SIG-M5 treated with dmso at 0.1 percent for 504 hours (cell line): Measurements from ENCODE around the gene CD207.
"Not testable (repeated sequence)": the region's sequence is repeated elsewhere in the genome, so short reads cannot be mapped to it uniquely, and the experiment has no call there.

Experiments
- DNase-seq: peaks from one replicate; lab custom pipeline; 2025; ENCODE audit not compliant: unreplicated experiment; lab: John Stamatoyannopoulos, UW

Gene CD207

DNA sequence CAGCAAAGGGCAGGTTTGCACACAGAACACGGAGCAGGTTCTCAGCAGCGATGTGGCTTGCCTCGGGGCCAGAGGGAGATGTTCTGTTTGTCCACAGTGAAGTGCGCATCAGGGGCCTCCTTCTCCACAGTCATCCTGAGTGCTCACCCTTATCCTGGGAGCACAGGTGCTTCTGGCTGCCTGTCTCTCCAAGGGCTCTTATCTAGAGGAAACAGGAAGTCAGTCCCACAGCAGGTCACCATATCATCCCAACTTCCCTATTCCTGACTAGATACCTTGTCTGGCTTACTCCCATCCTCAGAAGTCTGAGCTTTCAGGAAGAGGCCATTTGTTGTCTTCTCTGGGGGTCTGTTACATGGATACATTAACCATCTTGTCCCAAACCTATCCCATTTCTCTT lies at the start of gene CD207:
Gene CD207, minus strand, starts transcription at position 174 of the 400 bp plus-strand sequence. Its CDS starts 40 bp downstream, at position 134.
- no peak for DNase-seq

- DNase-seq, result not testable (repeated sequence)
Measured at GRCh38 chr2:70878543-70878942, 42.9 kb upstream of the CD207 start.

GRCh38 chr2:70876138-70876537 lies 40.5 kb upstream of the CD207 start:
- DNase-seq, result not testable (repeated sequence)

- DNase-seq, result no peak
Measured at GRCh38 chr2:70873541-70873940, 37.9 kb upstream of the CD207 start.

- peak; percentile 68 for DNase-seq
Measured at GRCh38 chr2:70871398-70872211, 36.0 kb upstream of the CD207 start.

- DNase-seq, result no peak
Measured at GRCh38 chr2:70870790-70871189, 35.2 kb upstream of the CD207 start.

GRCh38 chr2:70868970-70869369 lies 33.4 kb upstream of the CD207 start:
- DNase-seq, result no peak

DNA sequence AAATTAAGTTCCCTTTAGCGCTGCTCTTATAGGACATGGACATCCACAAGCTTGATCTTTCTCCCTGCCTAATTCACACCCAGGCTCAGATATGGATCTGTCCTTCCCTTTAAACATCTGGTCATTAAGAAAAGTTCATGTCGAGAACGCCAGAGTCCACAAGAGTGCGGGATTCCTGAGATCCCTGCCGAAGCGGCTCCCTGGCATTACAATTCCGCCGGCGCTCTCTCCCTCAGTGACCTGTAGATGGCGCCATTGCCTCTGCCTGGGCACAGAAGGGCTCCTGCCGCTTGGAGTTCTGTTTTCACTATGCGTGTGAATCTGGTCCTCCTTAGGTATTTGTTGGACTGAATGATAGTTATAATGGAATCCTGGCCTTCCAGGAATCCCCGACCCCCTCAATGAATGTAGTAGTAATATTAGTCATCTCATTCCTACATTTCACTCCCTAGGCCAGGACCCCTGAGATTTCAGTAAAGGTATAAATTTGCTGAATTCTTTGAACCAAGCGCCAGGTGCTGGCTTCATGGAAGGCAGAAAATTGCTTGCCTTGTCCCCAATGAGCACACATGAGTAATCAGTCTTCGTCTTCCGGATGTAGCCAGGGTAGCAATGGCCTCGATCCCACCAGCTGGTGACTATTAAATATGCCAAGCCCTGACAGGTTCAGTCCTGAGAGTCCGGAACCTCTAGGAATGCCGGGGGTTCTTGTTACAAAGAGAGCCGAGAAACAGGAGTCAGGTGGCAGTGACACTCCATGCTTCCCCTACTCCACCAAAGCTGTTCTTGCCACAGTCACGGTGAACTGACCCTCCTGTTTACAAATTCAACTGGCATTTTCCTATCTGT lies 26.4 kb upstream of the CD207 start:
- peak; percentile 77 for DNase-seq

GRCh38 chr2:70855667-70856066 lies 20.1 kb upstream of the CD207 start:
- no peak for DNase-seq

DNA sequence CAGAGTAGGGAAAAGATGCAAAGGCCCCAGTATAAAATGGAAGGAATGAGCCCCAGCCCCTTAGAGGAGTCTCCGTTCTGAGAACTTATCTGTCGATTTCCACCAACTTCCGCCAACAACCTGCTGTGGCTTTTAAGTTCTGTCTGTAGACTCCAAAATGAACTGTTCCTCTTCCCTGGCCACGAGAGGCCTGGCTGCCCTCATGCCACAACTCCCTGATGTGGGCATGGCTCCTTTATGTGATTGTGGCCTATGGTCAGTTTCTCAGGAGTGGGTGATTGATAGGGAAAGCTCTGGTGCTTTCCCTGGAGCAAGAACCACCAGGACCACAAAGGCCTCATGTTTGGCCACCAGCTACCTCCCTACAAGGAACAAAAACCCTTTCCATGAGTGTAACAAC lies 18.8 kb upstream of the CD207 start:
- no peak for DNase-seq

- peak; percentile 34 for DNase-seq
Measured at GRCh38 chr2:70852824-70853223, 17.2 kb upstream of the CD207 start.

GRCh38 chr2:70851704-70852103 lies 16.1 kb upstream of the CD207 start:
- peak; percentile 74 for DNase-seq

DNA sequence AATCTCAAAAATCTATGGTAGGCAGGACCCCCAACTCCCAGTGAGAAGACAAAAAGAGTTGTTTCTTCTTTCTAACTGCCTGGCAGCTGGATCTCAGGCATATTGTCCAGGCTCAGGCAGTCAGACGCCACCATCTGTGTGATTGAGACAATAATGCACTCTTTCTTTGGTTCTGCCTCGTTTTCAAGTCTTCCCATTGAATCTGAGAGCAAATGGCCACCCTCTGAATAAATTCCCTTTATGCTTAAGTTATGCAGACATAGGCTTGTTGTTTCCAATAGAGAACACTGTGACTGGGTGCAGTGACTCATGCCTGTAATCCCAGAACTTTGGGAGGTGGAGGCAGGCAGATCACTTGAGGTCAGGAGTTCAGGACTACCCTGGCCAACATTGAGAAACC lies 15.3 kb upstream of the CD207 start:
- no peak for DNase-seq

GRCh38 chr2:70842401-70842800 lies 6.8 kb upstream of the CD207 start:
- DNase-seq, result no peak

DNA sequence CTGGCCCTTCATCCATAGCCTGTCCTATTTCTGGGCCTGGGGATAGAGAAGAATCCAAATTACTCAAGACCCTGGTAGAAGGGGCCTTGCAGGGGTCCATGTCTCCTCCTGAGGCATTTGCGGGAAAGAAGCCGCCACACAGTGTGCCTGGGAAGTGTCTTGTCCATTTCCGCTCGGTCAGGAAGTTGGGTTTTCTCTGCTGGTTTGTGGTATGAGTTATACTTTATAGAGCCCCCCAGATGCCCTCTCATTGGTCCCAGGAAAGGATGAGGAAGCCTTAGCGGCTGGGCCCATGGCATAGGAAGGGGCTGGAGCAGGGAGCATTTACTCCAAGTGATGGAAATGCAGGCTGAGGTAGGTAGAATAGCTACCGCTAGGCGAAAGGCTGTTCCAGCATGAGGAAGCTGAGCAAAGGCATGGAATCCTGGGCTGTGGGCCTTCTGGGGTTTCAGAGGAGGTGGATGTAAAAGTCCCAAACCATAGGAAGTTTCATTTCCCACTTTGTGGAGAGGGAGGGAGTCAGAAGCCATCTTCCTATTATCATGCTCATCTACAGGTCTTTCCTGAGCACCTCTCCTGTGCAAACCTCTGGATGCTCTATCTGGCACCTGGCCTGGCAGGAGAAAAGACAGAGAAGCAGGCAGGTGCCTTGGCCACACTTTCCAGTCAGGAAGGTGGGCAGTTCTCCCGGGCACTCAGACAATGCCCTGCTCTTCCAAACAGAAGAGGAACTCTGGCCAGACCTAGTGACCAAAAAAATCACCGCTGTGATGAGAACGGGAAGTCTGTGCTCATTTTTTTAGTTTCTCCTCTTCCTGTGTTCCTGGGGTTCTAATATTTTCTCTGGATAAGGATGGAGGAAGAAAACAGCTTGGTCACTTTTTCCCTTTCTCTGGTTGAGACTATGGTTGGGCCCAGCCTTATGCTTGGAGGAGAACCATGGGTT lies 2.6 kb upstream of the CD207 start:
- DNase-seq, result no peak

DNA sequence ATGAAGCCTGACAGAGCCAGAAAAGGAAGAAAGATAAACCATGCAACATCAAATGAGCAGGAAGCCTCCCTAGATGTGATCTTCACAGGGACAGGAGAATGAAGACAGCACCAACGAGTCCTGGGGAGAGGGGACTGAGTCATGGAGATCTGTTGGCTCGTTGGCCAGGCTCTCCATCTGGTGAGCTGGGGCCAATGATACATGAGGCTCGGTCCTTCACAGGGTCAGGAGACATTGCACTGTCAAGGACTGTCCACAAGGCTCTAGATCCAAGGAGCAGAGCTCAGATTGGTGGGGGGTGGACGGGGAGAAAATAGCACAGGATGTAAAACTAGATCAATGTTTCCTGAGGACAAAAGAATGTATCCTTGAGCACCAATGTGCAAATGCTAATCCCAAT lies 735 bp downstream of the CD207 start:
- no peak for DNase-seq

GRCh38 chr2:70834106-70834505 lies 1.5 kb downstream of the CD207 start:
- DNase-seq, result no peak

GRCh38 chr2:70833246-70833645 lies 2.4 kb downstream of the CD207 start:
- DNase-seq, result no peak

DNA sequence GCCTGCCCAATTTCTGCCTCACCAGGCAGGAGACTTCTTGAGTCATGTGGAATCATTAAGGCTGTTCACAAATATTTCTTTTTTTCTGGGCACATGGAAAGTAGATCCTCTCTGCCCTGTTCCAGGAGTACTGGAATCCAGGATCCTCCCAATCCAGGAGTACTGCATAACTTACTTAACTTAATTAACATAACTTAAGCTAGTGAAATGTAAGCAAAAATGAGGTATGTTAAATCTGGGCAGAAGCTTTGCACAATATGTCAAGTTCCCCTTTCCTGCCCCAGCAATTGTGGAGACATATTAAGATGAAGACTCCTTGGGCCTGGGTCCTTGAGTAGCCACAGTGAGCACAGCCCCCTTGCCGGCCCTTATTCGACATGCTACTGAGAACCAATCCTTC lies 3.2 kb downstream of the CD207 start:
- DNase-seq, result no peak

DNA sequence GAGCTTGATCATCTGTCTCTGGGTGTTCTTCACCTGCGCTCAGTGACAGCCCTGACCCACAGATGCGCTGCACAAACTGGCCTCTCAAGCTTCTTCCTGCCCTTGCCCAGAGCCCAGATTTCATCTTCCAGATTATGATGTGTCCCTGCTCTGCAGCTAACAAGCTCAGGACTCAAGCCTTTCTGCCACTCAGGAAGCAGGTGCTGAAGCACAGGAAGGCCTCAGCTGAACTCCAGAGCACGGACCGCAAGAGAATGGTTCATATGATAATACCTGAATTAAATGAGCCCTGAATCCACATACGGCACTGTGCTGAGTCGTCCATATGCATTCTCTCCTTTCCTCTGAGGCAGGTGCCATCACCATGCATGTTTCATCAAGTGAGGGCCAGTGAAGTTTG lies 3.8 kb downstream of the CD207 start:
- no peak for DNase-seq

DNA sequence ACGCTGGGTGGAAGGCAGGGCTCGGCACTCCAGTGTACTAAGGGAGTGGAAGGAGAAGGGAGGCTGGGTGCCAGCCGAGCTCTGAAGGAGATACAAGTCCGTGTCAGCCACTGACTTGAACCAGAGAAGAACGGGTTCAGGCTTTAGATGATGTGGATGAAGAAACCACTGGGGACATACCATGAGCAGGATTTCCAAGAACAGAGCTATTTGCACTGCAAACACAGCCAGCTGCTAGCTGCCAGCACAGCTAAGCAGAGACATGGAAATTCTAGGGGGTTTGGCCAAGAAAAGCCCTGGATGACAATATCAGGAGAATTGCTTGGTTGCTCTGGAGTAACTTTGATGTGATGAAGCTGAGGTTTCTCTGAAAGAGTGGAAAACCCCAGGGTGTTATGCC lies 5.2 kb downstream of the CD207 start:
- DNase-seq, result no peak
